HG03521 (cell line): Measurements from ENCODE around the gene CSTPP1.

Experiments
- ATAC-seq: cut with Tn5 transposase; IDR thresholded peaks from one replicate; pipeline ENCODE4 v1.9.1; 2021; ENCODE audit warnings: mild to moderate bottlenecking, moderate library complexity; ENCODE audit not compliant: unreplicated experiment

The CSTPP1 gene

GRCh38 chr11:46936138-46937110 is at the start of gene CSTPP1:
Gene CSTPP1, plus strand, starts transcription at chr11:46936761. Its CDS starts 45 bp downstream, at chr11:46936806.
- ATAC-seq = peak; percentile 95

- no peak for ATAC-seq
Observed at GRCh38 chr11:46888636-46889035, 47.9 kb upstream of the CSTPP1 start.

GRCh38 chr11:46889251-46889650 is 47.3 kb upstream of the CSTPP1 start:
- no peak for ATAC-seq

DNA sequence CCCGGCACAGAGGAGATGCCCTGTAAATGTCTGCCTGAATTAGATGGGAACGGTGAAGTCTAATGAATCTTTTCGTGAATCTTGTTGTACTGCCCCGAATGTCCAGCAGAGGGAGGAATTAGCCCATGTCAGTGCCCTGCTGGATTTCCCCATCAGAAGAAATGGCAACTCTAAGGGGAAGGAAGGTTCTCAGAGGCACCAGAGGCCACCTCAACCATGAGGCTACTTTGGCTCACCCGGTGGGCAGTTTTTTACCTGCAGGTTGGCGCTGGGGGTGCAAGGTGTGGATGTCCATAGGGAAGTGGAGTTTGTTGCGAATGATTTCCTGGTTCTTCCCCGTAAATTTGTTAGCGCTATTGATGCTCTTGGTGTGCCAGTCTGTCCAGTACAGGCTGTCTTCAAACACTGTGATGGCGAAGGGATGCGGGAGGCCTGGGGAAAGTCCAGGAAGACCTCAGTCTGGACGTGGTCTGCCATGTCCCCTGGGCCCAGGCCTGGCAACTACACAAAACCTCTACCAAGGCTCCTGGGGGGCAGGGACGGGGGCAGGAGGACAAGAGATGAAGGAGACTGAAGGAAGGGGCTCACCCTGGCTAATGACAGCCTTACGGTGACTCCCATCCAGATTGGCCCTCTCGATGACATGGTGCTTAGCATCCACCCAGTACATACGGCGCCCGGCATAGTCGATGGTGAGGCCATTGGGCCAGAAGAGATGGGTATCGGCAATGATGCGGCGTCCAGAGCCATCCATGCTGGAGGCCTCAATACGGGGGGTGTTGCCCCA is 46.7 kb upstream of the CSTPP1 start:
- no peak for ATAC-seq

DNA sequence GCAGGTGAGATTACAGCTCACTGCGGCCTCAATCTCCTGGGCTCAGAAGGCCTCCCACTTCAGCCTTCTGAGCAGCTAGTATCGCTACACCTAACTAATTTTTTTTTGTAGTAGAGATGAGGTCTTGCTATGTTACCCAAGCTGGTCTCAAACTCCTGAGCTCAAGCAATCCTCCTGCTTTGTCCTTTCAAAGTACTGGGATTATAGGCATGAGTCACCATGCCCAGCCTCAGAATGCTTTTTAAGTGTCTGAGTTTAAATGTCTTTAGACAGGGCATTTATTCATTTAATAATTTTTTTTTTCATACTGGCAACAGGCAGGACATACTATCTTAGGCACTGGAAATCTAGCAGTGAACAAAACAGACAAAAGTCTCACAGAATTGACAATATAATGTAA is 45.9 kb upstream of the CSTPP1 start:
- ATAC-seq = no peak

- no peak for ATAC-seq
Observed at GRCh38 chr11:46892109-46892508, 44.5 kb upstream of the CSTPP1 start.

DNA sequence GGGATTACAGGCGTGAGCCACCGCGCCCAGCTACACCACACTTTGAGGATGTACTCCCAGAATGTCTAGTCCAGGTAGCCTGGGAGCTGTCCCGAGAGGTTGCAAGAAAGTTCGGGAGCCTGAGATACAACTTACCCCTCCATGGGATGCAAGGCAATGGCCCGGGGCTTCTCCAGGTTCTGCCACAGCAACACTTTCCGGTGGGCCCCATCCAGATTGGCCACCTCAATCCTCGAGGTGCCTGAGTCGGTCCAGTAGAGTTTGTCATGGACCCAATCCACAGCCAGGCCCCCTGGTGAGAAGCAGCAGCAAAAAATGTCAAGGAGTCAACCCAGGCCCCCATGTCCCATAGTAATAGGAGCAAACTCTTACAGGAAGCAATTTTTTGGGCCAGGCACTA is 43.7 kb upstream of the CSTPP1 start:
- ATAC-seq = no peak

GRCh38 chr11:46894506-46894905 is 42.1 kb upstream of the CSTPP1 start:
- no peak for ATAC-seq

DNA sequence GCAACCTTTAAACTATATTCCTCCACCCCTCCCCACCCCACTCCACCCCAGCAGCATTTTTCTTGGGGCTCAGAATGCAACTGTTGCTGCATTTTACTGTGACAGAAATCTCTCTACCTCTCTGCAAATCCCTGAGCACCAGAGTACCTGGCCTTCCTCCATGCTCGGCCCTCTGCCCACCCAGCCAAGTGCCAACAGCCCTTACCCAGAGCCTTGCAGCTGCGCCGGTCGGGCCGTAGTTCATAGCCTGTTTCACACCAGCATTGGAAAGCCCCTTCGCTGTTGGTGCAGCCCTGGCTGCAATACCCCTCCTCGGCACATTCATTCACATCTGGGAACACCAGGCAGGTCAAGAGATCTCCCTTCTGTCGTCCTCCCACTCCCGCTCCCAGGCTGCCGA is 41.6 kb upstream of the CSTPP1 start:
- ATAC-seq = no peak

- no peak for ATAC-seq
Observed at GRCh38 chr11:46895821-46896220, 40.7 kb upstream of the CSTPP1 start.

DNA sequence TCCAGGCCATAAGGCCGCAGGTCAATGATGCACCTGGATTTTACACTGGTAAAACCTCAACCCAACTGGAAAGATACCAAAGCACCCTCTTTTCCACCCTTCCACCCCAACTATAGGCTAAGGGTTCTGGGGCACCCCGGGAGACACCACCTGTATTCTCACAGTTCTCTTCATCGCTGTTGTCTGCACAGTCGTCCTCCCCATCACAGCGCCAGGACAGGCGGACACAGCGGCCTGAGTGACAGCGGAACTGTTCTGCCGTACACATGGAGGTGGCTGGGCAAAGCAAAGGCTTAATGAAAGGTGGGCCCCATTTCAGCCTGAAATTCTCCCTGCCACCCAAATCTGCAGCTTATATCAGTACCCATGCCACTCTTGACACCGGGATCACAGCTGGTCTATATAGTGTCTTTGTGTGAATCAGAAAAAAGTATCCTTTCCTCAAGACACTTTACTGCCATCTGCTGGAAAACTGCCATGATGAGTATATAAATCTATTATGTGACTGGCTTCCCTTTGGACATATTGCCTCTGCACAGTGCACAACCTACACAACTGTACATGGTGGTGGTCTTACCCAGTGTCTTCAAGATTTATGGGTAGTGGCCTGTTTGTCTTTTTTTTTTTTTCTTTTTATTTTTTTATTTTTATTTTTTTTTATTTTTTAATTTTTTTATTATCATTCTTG is 39.7 kb upstream of the CSTPP1 start:
- no peak for ATAC-seq

GRCh38 chr11:46898396-46899095 is 38.0 kb upstream of the CSTPP1 start:
- no peak for ATAC-seq

GRCh38 chr11:46899501-46900025 is 37.0 kb upstream of the CSTPP1 start:
- no peak for ATAC-seq

DNA sequence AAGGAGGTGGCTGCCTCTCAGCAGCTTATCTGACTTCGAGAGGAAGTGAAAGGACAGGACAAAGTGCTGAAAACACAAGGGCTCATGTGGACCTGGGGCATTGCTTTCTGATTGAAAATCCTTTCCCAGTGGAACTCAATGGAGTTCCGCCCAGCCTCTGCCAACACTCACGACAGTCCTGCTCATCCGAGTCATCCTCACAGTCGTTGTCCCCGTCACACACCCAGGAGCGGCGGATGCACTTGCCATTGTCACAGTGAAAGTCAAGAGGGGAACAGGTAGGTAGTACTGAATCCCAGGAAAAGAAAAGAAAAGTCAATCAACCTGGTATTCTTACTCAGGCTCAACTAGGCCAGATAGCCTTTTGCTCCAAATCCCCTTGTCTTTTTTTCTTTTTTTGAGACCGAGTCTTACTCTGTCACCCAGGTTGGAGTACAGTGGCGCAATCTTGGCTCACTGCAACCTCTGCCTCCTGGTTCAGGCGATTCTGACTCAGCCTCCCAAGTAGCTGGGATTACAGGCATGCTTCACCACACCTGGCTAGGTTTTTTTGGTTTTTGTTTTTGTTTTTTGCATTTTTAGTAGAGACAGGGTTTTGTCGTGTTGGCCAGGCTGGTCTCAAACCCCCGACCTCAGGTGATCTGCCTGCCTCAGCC is 36.3 kb upstream of the CSTPP1 start:
- ATAC-seq = no peak

DNA sequence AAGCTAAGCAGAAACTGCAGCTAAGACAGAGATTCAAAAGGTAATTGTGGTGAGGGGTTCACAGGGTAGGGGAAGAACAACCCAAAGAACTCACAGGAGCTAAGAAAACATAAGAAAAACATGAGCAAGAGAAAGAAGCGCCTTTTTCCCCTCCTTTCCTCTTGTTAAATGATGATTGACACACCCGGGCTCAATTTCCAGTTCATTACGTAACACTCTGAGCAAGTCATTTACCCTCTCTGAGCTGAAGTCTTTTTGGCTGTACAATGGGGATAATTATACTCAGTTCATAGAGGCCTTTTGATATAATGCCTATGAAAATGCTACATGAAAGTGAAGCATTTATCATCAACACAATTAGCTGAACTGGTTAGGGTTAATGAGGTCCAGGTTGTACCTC is 35.4 kb upstream of the CSTPP1 start:
- no peak for ATAC-seq

- no peak for ATAC-seq
Observed at GRCh38 chr11:46902694-46903093, 33.9 kb upstream of the CSTPP1 start.

DNA sequence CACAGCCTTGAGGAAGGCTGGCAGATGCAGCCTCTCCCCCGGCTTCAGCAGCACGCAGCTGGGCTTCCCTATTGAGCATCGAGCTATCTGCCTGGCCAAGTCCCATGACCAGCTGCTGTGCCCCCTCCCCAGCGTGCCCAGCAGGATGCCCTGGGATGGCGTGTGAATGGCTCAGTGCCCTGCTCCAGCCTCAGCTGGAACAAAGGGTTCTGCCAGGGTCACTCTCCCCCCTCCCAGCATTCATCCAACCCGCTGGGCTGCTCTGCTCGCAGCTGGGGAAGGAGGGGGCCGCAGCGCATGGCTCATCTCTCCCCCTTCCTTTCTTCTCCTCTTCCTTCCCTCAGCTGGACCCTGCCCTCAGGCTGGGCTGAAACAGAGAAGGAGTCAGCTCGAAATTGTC is 32.7 kb upstream of the CSTPP1 start:
- no peak for ATAC-seq

DNA sequence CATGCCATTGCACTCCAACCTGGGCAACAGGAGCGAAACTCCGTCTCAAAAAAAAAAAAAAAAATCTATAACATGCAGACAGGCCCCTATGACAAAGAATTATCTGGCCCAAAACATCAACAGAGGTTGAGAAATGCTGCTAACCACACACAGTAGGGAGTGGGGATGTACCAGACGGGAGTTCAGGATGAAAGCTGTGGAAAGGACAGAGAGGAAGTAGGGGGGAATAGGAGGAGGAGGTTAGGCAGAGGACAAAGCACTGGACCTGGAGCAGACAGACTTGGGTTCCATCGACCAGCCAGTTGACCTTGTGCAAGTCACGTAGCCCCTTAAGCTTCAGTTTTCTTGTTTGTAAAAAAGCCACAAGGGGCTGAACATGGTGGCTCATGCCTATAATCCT is 30.8 kb upstream of the CSTPP1 start:
- no peak for ATAC-seq

DNA sequence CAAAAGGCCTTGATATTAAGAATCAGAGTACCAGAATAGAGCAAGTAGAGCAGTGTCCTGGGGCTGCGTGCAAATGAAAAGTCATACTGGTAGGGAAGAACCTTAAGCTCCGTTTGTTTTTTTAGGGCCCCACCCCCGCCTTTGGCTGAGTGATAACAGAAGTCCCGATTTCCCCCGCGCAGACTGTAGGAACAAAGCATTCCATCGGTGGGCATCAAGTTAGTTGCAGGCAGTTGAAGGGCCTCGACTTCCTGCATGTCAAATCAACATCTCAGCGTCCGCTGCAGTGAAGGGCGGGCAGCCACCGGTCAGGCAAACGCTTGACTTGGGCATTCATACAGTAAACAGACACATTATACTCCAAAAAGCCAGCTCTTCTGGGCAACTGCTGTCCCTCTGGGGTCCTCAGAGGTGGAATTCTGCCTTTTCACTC is 29.9 kb upstream of the CSTPP1 start:
- no peak for ATAC-seq

DNA sequence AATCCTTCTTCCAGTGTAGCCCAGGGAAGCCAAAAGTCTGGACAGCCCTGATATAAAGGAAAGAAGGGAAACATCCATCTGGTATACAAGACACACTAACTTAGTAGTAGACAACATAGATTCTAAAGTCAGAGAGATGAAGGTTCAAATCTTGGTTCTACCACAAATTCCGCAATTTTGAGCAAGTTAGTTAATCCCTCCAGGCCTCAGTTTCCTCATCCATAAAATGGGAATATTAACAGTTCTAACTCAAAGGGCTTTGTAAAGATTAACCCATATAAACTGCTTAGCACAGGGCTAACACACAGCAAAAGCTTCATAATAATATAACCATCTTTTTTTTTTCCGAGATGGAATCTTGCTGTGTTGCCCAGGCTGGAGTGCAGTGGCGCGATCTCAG is 29.0 kb upstream of the CSTPP1 start:
- ATAC-seq = no peak
